GM21723 (cell line): ENCODE measurements around the gene STYK1.
A peak's percentile ranks its signal among the peaks of the same experiment; 100 is the strongest.
"Not testable (repeated sequence)": the region's sequence is repeated elsewhere in the genome, so short reads cannot be mapped to it uniquely, and the experiment has no call there.

ENCODE experiments used
- ATAC-seq: cut with Tn5 transposase; IDR thresholded peaks from one replicate; pipeline ENCODE4 v1.9.1; 2021; ENCODE audit warnings: mild to moderate bottlenecking, moderate library complexity; ENCODE audit not compliant: unreplicated experiment

STYK1 gene

DNA sequence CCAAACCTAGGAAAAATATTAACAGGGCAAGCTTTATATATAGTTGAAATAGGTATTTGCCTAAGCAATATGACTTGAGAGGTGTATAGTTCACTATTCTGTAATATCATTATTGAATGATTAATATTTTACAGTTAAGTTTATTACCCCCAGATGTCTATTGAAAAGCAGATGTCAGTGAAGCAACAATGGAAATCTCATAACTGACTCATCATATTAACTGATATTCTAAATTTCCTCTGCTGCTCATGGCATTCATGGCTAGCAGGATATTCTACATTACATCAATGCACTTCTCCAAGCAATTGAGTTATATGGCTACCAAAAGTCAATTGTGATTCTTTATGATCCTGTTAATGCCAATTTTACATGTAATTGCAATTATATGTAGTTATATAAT is 50.7 kb downstream of the STYK1 start:
- ATAC-seq = no peak

DNA sequence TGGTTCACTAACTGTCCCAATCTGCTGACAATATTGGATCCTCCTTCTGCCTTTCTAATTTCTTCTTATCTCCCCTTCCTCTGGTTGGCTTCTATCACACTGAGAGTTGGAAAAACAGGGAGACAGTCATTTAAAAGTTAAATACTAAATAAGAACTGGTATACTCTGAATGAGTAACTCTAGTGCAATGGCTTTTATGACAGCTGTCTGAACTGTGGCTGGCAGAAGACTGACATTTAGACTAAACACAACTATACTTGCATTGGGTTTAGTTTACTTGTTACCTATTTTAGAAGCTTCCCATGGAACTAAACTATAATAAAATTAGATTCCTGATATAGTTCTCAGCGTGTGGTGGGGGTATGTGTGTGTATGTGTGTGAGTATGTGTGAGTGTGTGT is 52.6 kb downstream of the STYK1 start:
- no peak for ATAC-seq

DNA sequence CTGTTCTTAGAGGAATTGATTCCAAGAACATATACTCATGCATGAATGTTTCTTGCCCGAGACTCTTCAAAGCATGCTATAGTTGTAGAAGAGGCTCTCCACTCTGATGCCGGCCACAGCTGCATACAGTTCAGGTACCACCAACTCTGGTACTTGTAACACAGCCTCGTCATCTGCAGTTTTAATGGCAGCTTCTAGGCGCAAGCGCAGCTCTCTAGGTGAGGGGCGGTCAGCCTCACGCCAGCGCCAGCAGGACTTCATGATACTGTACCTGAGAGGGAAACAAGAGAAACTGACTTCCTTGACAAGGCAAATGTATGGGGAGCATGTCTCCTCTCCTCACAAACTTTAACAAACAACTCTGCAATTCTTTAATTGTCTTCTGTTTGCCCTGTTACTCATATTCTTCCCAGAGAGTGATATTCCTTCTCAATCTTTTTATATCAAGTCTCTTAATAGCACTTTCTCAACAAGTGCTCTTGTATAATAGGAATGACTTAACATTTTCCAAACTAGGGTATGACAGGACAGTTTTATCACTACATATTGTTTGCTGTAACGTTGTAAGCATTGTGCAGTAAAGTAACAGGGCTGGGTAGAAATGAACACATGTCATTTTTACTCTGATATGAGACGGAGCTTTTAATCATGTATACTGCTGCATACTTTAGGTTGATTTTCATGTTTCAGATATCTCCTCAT is 53.6 kb downstream of the STYK1 start:
- no peak for ATAC-seq

DNA sequence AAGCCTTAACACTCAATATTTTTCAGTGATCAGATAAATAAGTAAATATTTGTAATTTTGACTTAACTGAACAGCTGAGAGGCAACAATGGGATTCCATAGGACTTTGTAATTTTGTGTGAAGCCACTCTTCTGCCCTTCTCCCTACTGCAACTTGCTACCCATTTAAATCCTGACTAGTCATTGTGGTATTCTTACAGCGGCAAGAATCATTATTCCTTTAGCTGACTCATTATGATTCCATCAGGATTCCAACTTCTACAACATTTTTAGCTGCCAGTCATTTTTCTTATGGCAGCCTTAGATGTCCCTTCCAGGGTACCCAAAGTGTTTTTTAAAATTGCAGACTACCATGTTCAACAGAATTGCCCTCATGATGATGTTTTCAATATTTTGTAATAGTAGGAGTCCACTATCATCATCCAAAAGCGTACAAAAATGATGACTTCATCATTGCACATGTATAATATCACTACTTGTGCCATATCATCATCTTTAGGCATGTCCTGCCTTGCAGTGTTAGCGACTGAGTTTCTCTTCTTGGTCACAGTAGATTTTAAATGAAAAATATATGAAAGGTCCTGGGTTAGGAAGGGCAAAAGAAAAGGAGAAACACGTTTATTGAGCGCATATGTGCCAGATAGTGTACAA is 55.4 kb downstream of the STYK1 start:
- no peak for ATAC-seq

DNA sequence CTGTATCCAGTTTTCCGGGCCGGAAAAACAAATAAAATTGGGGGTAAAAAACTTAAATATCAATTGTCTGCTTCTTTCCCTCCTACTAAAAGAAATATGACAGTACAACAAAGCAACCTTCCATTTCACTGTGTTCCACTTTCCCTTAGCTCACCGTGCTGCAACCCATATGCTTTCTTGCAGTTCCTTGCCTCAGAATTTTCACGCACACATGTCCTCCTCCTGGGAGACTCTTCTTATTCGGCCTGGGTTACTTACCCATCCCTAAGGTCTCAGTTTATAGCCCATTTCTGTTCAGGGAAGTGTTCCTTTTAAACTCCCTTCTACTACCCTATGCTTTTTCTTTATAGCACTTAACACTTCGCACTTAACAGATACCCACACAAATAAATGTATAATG is 56.0 kb downstream of the STYK1 start:
- ATAC-seq = no peak

DNA sequence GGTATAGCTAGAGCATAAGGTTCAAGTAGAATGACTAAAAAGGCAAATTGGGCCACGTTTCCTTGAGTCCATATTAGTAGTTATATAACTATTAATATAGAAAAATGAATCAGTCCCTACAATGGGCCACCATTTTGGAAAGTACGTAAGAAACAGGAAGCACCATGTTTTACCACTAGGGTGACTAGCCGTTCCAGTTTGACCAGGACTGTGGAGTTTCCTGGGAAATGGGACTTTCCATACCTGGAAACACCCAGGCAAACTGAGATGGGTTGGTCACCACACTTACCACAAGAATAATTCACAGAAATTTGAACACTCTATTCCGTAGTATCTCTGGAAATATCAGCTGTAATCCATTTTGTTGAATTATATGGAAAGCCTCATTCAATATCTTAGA is 58.3 kb downstream of the STYK1 start:
- ATAC-seq = no peak

DNA sequence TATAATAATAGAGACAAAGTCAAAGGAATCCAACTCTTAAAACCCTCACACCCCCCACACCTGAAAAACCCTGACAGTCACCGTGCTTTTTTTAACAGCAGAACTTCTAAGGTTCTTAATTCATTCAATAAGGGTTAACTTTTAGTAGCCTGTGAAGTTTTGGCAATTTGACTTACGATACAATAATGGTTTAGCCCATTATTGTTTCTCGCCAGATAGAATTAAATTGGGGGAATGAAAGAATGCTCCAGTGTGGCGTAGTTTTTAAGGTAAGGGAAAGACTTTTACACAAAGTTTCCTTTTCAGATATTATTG is 59.8 kb downstream of the STYK1 start:
- ATAC-seq = peak; percentile 24

DNA sequence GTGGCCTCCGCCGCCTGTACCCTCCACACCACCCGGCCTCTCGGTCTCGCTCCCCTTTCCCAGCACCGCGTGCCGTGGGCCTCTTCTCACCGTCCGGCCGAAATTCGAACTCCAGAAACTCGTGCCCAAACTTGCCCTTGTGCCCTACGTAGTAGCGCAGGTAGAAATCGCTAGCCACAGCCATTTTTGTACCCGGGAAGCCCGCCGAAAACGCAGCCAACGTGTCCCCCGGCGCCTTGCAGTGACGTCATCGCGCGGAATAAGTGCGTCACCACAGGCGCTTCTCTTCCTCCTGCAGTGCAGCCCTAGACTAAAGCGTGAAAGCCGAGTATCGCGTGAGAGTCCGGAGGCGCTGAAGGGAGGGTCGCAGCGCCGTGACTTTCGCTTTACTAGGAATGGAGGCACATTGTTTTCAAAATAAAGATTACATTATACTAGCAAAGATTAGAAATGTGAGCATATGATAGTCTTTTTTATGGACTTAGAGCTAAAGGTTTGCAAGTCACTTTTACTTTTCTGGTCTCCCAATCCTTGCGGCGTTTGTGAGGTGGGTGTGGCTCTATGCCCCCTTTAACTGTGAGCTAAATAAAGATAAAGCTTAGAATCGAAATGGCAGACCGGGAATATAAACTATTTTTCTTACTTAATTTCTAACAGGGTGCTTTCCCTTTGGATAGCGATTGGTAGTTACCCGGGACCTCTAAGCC is 60.4 kb downstream of the STYK1 start, which contains the start of gene MAGOHB:
Gene MAGOHB, minus strand, starts transcription at position 261 of the 707 bp plus-strand sequence. Its CDS starts 77 bp downstream, at position 184.
- ATAC-seq = peak; percentile 97

DNA sequence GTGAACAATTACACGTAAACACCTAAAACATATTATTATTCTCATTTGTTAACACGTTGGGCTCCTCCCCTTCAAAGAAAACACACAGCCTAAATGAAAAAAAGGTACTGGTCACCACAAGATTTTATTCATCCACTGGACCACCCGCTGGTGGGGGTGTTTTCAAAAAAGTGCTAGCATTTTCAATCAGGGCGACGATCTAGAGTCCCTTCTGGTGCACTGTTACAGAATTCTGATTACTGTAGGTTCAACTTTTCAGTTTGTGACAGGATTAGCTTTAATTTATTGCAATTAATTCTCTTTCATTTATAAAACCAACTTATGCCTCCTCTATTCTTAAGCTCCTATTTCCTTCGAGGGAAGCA is 60.9 kb downstream of the STYK1 start:
- peak; percentile 20 for ATAC-seq

DNA sequence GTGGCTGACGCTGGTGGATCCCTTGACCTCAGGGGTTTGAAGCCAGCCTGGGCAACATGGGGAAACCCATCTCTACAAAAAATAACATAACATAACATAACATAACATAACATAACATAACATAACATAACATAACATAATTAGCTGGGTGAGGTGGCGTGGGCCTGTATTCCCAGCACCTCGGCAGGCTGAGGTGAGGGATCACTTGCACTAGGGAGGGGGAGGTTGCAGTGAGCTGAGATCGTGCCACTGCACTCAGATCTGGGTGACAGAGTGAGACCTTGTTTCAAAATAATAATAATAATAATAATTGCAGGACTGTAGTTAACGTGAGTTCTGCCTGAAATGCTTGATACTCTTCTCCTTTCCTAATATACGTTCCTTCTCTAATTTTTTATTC is 61.7 kb downstream of the STYK1 start:
- ATAC-seq = no peak

DNA sequence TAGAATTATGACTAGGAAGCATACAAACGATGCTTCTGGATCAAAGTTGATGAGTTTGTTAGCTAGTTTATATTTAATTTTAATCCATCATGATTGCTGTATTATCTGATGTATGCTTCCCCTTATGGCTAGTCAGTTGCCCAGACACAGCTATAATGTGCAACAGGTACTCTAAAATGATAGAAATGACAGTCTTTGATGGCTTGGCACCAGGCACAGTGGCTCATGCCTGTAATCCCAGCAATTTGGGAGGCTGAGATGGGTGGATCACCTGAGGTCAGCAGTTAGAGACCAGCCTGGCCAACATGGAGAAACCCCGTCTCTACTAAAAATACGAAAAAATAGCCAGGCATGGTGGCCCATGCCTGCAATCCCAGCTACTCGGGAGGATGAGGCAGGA is 62.6 kb downstream of the STYK1 start:
- not testable (repeated sequence) for ATAC-seq

DNA sequence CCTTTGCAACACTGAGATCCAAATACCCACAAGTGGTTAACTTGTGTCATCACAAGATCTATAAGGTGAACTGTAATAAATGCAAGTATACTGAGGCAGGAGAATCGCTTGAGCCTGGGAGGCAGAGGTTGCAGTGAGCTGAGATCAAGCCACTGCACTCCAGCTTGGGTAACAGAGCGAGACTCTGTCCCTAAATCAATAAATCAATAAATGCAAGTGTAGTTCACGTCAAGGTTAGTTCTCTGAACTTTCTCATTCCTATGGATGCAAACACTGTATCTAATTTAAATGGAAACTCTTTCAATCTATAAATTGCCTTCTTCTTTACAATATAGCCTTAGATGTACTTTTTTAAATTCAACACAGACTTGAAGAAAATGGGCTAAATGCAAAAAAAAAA is 63.7 kb downstream of the STYK1 start:
- ATAC-seq = no peak

DNA sequence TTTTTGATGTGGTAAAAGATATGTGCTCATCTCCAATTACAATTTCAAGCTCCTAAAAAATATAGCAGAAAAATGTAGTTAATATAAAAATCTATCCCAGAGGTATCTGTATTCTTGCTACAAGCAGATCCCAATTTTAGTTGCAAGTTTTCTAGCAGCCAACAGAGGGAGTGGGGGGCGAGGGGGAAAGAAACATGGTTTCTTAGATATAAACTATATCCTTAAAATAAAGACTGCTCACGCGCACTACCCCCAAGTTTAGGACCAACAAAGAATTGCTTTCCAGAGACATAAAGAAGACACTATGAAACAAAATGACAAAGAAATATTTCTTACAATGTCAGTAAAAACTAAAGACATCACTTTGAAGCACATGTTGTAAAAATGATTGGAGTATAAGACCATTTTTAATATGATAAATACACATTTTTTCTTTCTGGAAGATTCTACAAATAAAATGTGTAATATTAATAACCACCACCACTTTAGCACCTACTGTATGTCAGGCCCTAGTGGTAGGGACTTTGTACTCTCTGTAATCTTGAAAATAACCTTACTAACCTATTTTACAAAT is 65.9 kb downstream of the STYK1 start:
- ATAC-seq = no peak

DNA sequence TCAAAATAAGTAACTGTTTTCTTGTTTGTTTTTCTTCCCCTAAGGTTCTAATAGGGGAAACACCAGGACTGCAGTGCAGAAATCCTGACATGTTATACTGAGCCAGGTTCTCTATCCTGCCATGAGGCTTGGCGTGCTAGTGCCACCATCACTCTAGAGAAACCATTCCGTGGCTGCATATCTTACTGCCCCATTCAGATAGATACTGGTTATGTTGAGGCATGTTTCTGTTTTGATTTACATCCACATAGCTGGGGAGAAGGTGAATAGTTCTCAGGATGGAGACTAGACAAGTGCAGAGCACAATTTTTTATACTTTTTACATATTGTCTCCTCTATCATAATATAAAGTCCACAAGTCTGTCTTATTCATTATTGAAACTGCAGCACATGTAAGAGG is 72.0 kb downstream of the STYK1 start:
- ATAC-seq = no peak

DNA sequence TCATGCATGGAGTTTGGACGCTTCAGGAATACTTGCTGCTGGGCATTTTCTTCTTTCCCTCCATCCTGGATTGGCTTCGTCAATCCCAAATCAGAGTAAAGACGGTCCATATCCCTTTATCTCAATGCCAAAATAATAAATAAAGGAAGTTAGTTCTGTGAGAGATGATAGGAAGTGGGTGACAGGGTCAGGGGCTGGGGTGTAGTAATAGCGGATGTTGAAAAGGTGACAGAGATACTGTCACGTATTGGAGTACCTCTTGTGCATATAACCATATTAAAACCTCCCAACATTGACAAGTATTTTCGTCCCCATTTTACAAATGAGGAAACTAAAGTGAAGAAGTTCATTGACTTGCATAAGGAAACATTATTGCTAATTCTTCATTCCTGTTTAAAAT is 72.9 kb downstream of the STYK1 start:
- ATAC-seq = no peak

DNA sequence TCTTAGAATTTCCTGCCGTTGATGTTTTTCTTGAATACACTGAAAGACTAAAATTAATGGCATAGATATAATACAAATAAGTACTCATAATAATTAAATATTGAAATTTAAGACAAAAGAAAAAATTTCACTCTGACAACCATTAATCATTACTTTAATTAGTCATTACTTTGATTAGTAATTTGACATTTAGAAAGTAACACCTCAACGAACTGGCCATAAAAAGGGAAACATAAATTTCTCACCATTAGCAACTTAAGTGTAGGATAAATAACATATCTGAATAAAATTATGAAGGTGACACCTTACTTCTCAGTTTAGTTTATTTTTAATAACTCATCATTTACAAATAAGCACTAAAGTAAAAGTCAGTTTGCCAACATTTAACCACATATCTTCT is 78.0 kb downstream of the STYK1 start:
- ATAC-seq = no peak

DNA sequence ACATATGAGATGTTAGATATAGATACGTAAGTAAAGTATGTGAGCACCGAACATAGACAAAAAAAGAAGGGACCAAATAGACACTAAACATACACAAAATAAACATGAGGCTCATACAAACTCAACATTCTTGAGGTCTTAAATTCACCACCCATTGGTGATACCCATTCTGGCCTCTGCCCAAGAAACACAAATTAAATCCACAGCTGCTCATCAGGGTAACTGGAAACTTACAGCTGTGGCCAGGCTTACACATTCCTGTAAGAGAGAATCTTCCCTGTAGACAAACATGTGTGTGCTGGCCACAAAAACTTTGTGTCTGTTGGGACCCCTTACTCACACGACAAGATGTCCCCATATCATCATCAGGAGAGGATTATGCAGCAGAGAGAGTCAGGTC is 82.9 kb downstream of the STYK1 start:
- ATAC-seq = no peak

DNA sequence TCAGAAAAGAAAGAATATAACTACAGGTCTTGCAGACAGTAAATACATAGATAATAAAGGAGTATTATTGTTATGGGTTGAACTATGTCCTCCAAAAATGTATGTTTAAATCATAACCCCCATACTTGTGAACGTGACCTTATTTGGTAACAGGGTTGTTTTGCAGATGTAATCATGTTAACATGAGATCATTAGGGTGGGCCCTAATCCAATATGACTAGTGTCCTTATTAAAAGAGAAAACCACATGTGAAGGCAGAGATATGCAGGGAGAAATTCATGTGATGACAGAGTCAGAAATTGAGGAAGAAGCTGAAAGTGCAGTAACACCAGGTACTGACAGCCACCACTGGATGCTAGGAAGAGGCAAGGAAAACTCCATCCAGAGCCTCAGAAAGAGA is 89.4 kb downstream of the STYK1 start:
- ATAC-seq = no peak

DNA sequence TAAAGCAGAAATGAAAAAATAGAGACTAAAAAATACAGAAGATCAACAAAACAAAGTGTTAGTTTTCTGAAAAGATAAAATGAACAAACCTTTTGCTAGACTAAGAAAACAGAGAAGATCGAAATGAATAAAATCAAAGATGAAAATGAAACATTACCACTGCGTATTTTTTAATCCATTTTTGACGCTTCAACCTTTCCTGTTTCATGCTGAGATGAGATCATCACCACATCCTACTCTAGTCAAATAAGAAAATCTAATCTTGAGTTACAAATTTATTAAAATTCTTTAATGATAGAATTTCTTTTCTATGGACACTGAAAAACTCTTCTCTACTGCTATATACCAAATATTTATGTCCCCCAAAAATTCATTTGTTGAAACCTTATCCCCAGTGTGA is 91.1 kb downstream of the STYK1 start:
- no peak for ATAC-seq

DNA sequence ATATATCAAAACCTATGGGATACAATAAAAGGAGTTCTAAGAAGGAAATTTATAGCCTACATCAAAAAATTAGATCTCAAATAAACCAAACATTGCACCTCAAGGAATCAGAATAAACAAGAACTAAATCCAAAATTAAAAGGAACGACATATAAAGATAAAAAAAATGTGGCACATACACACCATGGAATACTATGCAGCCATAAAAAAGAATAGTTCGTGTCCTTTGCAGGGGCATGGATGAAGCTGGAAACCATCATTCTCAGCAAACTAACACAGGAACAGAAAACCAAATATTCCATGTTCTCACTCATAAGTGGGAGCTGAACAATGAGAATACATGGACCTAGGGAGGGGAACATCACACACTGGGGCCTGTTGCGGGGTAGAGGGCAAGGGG is 91.7 kb downstream of the STYK1 start:
- not testable (repeated sequence) for ATAC-seq

DNA sequence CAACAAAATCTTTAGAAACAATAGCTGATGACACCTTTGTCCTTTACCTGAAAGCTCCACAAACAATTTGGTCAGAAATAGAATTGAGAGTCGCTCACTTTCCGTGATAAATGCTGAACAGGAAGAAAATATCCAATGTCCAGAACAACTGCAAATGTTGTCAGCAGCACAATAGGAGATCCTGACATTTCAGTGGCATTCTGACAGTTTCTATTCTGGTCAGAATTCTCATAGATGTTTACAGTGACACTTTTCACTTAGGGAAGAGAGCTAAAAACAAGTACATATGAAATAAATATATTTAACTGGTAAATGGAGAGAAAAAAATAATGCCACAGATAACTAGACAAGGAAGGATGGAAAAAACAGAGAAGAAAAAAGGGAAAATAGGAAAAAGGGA is 99.5 kb downstream of the STYK1 start:
- ATAC-seq = no peak

DNA sequence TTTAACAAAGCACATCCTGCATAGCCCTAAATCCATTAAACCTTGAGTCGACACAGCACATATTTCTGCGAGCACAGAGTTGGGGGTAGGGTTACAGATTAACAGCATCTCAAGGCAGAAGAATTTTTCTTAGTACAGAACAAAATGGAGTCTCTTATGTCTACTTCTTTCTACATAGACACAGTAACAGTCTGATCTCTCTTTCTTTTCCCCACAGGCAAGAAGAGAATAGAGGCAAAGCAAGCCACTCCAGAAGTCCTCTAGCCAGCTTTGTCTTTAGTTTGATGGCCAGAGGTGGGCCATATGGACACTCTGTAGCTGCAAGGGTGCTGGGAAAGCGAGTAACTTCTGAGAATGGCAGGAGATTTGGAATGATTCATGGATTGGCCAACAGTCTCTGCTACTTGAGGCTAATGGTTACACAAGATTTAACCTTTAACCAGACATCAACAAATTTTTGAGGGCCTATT is 101.8 kb downstream of the STYK1 start:
- ATAC-seq = not testable (repeated sequence)
